Midbrain (tissue), 1 donor: ENCODE measurements around the gene RAB5B.
"Not testable (repeated sequence)": the region's sequence is repeated elsewhere in the genome, so short reads cannot be mapped to it uniquely, and the experiment has no call there.

Experiments used
- DNase-seq: peaks from one replicate; lab custom pipeline; 2025; lab: John Stamatoyannopoulos, UW

The RAB5B gene

GRCh38 chr12:55942055-55942454 is 31.8 kb upstream of the RAB5B start:
- DNase-seq, result no peak

GRCh38 chr12:55942577-55943136 is 31.2 kb upstream of the RAB5B start:
- no peak for DNase-seq

DNA sequence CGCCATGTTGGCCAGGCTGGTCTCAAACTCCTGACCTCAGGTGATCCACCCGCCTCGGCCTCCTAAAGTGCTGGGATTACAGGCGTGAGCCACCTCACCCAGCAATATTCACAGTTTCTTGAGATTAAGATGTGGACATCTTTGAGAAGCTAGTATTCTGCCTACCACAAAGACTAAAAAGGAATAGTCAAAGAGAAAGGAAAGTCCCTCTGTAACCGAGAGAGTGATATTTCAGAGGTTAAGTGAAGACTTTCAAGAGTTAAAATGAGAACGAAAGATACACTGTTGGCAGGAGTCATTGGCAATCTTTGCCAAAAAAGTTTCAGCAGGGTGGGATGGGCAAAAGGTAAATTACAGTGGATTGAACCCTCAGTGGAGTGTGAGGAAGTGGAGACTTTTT is 27.3 kb upstream of the RAB5B start:
- DNase-seq, result no peak

DNA sequence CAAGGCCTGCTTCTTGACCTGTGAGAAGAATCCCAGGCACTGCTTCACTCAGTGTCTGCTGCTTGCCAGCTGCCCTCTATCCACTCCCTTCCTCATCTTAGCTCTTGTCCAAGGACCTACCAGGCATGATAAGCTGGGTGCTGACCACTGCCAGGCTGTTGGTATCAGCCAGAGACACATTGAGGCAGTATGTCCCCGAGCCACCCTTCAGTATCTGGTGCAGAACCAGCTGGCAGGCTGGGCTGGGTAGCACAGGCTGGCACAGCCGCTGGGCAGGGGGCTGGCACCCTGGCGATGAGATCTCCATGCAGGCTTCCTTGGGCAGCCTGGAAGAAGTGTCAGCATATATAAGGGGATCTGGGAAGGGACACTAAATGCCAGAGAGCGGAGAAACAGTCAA is 18.5 kb upstream of the RAB5B start:
- no peak for DNase-seq

DNA sequence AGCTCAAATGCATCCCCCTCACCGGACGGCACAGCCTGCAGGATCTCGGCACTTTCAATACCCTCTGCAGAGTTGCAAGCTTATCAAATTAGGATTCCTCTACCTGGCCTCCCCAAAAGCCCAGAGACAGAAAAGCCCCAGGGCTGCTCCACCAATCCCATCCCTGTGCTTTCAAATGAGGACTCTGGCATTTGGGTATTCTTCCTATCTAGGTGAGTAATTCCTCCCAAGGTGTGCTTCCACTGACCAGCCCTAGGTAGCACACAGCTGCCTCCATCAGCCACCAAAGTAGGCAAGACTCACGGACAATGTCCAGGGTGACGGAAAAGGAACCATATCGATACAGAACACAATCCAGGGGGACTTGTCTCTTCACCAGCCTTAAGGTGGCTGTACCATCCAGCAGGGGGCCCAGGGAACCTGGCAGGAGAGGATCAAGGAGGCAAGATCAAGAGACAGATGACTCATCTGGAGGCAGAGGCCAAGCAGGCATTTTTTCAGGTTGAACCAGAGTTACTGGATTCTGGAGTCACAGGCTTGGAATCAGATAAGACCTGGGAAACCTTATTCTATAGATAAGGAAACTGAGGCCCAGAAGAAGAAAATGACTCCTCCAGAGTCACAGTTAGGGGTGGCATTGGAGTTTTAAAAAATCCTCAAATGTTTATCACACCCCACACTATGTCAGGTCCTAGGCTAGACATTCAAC is 17.9 kb upstream of the RAB5B start:
- no peak for DNase-seq

GRCh38 chr12:55957106-55957859 is 16.6 kb upstream of the RAB5B start:
- DNase-seq, result no peak

DNA sequence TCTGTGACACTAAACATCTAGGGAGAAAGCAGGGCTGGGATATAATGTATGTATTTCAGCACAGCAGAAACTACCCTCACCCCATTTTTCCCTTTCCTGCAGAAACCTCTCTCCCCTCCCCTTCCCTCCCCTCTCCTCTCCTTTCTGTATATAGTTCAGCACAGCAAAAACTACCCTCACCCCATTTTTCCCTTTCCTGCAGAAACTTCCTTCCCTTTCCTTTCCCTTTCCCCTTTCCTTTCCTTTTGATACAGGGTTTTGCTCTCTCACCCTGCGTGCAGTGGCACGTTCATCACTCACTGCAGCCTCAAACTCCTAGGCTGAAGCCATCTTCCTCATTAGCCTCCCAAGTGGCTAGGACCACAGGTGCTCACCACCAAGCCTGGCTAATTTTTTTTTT is 10.1 kb upstream of the RAB5B start:
- no peak for DNase-seq

DNA sequence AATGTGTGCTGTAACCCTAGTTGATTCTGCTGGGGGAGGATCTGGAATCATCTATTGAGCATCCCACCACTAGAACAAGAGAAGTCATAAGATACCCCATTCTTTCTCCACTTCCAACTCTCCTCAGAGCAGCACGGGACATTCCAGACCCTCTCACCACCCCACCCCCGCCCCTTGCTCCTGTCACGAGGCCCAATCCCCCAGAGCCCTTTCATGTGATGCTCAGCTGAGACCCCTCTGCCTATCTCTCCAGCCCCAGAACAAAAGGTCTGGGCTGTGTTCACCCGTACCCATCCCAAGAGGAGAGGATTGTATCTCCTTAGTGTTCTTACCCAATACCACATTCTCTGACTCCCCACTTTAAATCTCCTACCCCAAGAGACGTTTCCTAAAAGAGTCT is 8.6 kb upstream of the RAB5B start:
- DNase-seq, result no peak

DNA sequence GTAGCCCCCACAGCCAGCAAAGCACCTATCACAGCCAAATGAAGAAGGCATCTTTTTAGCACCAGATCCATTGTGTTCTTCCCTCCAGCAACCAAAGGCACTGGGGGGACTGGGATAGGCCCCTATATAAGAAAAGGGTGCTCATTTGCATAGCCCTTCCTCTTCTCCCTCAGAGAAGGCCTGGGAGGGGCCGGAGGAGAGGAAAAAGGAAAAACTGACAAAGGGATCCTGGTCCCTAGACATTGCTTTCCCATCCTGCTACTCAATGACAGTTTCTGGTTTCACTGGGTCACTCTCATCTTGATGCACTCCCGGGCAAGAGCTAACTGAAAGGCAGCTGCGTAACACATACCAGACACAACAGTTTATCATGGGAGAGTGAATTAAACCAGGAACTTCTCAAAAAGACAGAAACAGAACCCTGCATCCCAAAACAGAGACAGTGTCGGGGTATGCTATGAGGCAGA is 7.9 kb upstream of the RAB5B start, which contains the start of gene PMEL:
PMEL (minus strand) TSS at position 102 of the 467 bp plus-strand sequence; CDS start at position 71, 31 bp downstream.
- DNase-seq, result no peak

GRCh38 chr12:55966408-55967281 is 7.2 kb upstream of the RAB5B start, which contains the start of gene CDK2:
CDK2 (plus strand) TSS chr12:55966830; CDS start chr12:55967009, 179 bp downstream.
- DNase-seq, result peak; percentile 82

- no peak for DNase-seq
Measured at GRCh38 chr12:55969356-55969755, 4.5 kb upstream of the RAB5B start.

- no peak for DNase-seq
Measured at GRCh38 chr12:55970775-55971174, 3.1 kb upstream of the RAB5B start.

DNA sequence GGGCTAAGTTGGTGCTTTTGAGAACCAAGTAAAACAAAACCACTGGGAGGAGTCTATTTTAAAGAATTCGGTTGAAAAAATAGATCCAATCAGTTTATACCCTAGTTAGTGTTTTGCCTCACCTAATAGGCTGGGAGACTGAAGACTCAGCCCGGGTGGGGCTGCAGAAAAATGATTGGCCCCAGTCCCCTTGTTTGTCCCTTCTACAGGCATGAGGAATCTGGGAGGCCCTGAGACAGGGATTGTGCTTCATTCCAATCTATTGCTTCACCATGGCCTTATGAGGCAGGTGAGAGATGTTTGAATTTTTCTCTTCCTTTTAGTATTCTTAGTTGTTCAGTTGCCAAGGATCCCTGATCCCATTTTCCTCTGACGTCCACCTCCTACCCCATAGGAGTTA is 1.8 kb upstream of the RAB5B start:
- no peak for DNase-seq

DNA sequence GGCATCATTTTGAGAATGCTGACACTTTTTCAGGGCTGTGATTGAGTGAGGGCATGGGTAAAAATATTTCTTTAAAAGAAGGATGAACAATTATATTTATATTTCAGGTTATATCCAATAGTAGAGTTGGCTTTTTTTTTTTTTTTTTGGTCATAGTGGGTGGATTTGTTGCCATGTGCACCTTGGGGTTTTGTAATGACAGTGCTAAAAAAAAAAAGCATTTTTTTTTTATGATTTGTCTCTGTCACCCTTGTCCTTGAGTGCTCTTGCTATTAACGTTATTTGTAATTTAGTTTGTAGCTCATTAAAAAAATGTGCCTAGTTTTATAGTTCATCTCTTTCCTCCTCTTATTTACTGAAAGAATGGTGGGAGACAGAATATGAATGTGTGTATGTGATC is 1.4 kb upstream of the RAB5B start:
- DNase-seq, result no peak

DNA sequence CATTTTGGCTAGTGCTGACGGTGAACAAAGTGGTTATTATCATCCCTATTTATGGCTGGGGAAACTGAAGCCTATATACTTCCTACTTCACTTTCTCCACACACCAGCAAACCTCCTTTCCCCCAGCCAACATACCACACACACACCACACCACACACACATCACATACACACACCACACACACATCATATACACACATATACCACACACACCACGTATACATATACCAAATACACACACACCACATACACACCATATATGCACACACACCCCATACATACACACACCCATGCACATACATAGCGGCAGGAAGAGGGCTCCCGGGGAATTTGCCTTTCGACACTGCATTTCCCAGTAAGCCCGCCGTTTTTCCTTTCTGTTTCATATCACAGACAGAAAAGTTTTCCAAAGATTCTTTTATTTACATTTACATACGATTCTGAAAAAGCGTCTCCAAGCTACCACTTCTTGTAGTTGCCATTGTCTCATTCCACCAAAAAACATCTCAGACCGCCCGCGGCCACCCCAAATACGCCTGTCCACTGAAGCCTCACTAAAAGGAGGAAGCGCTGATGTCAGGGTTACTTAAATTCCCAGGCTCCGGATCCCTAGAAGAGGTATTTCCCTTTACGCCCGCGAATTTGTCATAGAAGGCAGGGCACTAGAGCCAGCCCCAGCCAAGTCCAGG is 823 bp upstream of the RAB5B start:
- DNase-seq, result no peak

DNA sequence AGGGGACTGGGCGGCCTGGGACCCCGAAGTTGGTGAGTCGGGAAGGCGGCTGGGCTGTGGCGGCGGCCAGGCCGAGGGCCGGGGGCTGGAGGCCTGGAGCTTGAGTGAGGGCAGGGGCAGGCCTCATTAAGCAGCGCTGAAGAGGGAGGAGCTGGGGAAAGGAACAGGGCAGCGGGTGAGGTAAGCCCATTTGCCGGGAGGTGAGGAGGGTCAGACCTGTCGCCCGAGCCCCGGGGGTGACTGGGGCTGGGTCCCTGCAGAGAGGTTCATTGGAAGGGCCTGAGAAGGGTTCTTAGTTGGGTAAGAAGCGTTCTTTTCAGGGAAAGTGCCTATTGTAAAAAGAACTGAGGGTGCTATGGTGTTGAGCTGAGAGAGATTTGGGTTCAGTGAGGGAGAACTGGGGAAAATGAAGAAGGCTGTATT is 441 bp downstream of the RAB5B start:
- DNase-seq, result no peak

GRCh38 chr12:55978393-55978792 is 4.5 kb downstream of the RAB5B start:
- DNase-seq, result no peak

GRCh38 chr12:55979069-55979468 is 5.2 kb downstream of the RAB5B start:
- DNase-seq, result no peak

GRCh38 chr12:55981882-55982281 is 8.0 kb downstream of the RAB5B start:
- not testable (repeated sequence) for DNase-seq

DNA sequence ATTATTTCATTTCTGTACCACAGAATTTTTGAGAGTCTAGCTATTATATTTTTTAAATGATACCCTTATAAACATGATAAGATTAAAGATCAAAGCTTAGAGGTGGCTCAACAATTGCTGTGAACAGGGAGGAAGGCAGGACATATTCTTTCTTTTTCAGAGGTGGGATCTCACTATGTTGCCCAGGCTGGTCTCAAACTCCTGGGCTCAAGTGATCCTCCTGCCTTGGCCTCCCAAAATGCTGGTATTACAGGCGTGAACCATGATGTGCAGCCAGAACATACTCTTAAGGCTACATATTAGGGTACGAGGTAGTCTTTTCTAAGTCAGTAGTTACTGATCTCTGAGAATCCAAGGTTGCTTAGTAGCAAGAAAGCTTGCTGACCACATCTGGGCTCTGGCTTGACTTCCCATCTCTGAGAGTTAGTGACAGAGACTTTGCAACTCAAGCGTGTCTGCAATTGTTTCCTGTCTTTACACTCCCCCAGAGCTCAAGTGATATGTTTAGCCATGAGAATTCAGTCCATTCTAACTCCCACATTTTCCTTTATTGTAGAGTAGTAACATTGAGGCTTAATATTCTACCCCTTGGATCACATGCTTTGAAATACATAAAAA is 8.6 kb downstream of the RAB5B start:
- DNase-seq, result no peak
